ENCODE results near the gene SLC35G6. TPM values are rescaled to one million over a fixed set of nuclear protein-coding genes. Genes with fewer than 3 reads are reported as not detected.

Gene SLC35G6
- total and polyA plus RNA-seq, 2 of the 13 experiments (the other 11 are each of a cell fraction or from before 2014, with no cell fraction given) = 0.07 TPM; not detected in 1

- no peak for TF ChIP-seq CENPX (CRISPR knock-in tag; IDR thresholded peaks at IDR 0.05)
- TF ChIP-seq CCAR2 (optimal IDR thresholded peaks at IDR 0.05; ENCODE audit: low read depth, low read length) = no peak
- no peak for TF ChIP-seq ZNF883 (CRISPR knock-in tag; IDR thresholded peaks at IDR 0.05; ENCODE audit: not compliant biosample characterization)
- no peak; the same call in 1 of the 2 replicates for TF ChIP-seq NFKBIZ (CRISPR knock-in tag; IDR thresholded peaks at IDR 0.05)
- peak; percentile 30; the same call in 1 of the 2 replicates for TF ChIP-seq STAT5B (CRISPR knock-in tag; IDR thresholded peaks at IDR 0.05)
- TF ChIP-seq ATF7 (IDR thresholded peaks at IDR 0.05) = peak; percentile 55
- no peak for TF ChIP-seq ATF7 (CRISPR knock-in tag; IDR thresholded peaks at IDR 0.05)
- 0 out of 2 replicates have a peak, but pooled peaks have one; percentile 47 for TF ChIP-seq ZNF230 (CRISPR knock-in tag; IDR thresholded peaks at IDR 0.05)
- no peak for TF ChIP-seq ZNF432 (CRISPR knock-in tag; IDR thresholded peaks at IDR 0.05; ENCODE audit: borderline replicate concordance)
- TF ChIP-seq MIXL1 (CRISPR knock-in tag; IDR thresholded peaks at IDR 0.05) = peak; percentile 67; the same call in 1 of the 2 replicates
- TF ChIP-seq ZMYM4 (CRISPR knock-in tag; IDR thresholded peaks at IDR 0.05) = peak; percentile 54; the same call in 1 of the 2 replicates
- TF ChIP-seq ZBTB8A (CRISPR knock-in tag; IDR thresholded peaks at IDR 0.05; ENCODE audit: borderline replicate concordance, low read depth) = 0 out of 2 replicates have a peak, but pooled peaks have one; percentile 71
- TF ChIP-seq IRF2 (CRISPR knock-in tag; IDR thresholded peaks at IDR 0.05) = peak; percentile 70
- 0 out of 2 replicates have a peak, but pooled peaks have one; percentile 10 for TF ChIP-seq ZNF780A (CRISPR knock-in tag; IDR thresholded peaks at IDR 0.05)
- TF ChIP-seq, protein P1, sequence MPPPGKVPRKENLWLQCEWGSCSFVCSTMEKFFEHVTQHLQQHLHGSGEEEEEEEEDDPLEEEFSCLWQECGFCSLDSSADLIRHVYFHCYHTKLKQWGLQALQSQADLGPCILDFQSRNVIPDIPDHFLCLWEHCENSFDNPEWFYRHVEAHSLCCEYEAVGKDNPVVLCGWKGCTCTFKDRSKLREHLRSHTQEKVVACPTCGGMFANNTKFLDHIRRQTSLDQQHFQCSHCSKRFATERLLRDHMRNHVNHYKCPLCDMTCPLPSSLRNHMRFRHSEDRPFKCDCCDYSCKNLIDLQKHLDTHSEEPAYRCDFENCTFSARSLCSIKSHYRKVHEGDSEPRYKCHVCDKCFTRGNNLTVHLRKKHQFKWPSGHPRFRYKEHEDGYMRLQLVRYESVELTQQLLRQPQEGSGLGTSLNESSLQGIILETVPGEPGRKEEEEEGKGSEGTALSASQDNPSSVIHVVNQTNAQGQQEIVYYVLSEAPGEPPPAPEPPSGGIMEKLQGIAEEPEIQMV (CRISPR knock-in tag; IDR thresholded peaks at IDR 0.05; ENCODE audit: low read depth) = no peak
- TF ChIP-seq PRPF4 (IDR thresholded peaks at IDR 0.05; ENCODE audit: low read depth, low read length, poor library complexity, severe bottlenecking) = no peak
- no peak for TF ChIP-seq SETDB1 (CRISPR knock-in tag; IDR thresholded peaks at IDR 0.05; ENCODE audit: borderline replicate concordance)
- peak; percentile 64 for TF ChIP-seq NCOA2 (CRISPR knock-in tag; IDR thresholded peaks at IDR 0.05)
- 0 out of 2 replicates have a peak, but pooled peaks have one; percentile 26 for TF ChIP-seq SP2 (CRISPR knock-in tag; IDR thresholded peaks at IDR 0.05)
- no peak for TF ChIP-seq ZUFSP (CRISPR knock-in tag; IDR thresholded peaks at IDR 0.05; ENCODE audit: borderline replicate concordance)
- peak; percentile 85; the same call in 1 of the 2 replicates for TF ChIP-seq HDAC6 (IDR thresholded peaks at IDR 0.05; ENCODE audit: low read depth, low read length)
- TF ChIP-seq HNRNPK (IDR thresholded peaks at IDR 0.05; ENCODE audit: low read depth, low read length, poor library complexity, severe bottlenecking) = peak; percentile 99
- peak; percentile 35; the same call in 1 of the 2 replicates for TF ChIP-seq ZNF615 (CRISPR knock-in tag; IDR thresholded peaks at IDR 0.05; ENCODE audit: borderline replicate concordance)
- no peak for TF ChIP-seq AGO1 (IDR thresholded peaks at IDR 0.05; ENCODE audit: low read depth, low read length, poor library complexity, severe bottlenecking)
- TF ChIP-seq ZNF382 (CRISPR knock-in tag; IDR thresholded peaks at IDR 0.05; ENCODE audit: borderline replicate concordance) = no peak
- TF ChIP-seq ZNF598 (CRISPR knock-in tag; IDR thresholded peaks at IDR 0.05; ENCODE audit: borderline replicate concordance) = no peak
- TF ChIP-seq ZNF605 (CRISPR knock-in tag; IDR thresholded peaks at IDR 0.05) = peak; percentile 84
- peak; percentile 85; the same call in 1 of the 2 replicates for TF ChIP-seq ETV6 (CRISPR knock-in tag; conservative IDR thresholded peaks at IDR 0.05)
These were observed 3.0 kb downstream of the SLC35G6 start, which contains the start of gene POLR2A (continued) for GRCh38 chr17:7484067-7484918.

Data from HepG2 (cell line).